Peyer's patch (tissue), 4 donors: ENCODE data around the gene CDH1. TPM values are rescaled to one million over a fixed set of nuclear protein-coding genes. Genes with fewer than 3 reads are reported as not detected.
A peak's percentile ranks its signal among the peaks of the same experiment; 100 is the strongest.
"Not testable (repeated sequence)": the region's sequence is repeated elsewhere in the genome, so short reads cannot be mapped to it uniquely, and the experiment has no call there.

Experiments
- DNase-seq, 3 donors: peaks; one replicate each; pipeline ENCODE4 v3.0.0-alpha.2; 2017 to 2019
- H3K27ac ChIP-seq, 4 donors: fragments of 200-600 bp; sonication (generic); one replicate each; pipeline ENCODE4 v1.5.1; 2016 to 2019
- H3K27me3 ChIP-seq, 2 donors: fragments of 200-600 bp; sonication (generic); one replicate each; pipeline ENCODE4 v1.5.1; 2019
- H3K36me3 ChIP-seq, 3 donors: fragments of 200-600 bp; sonication (generic); one replicate each; pipeline ENCODE4 v1.5.1; 2016 to 2019
- H3K4me1 ChIP-seq, 4 donors: fragments of 200-600 bp; sonication (generic); one replicate each; pipeline ENCODE4 v1.5.1; 2016 to 2019
- H3K4me3 ChIP-seq, 4 donors: fragments of 200-600 bp; sonication (generic); 1 replicate in 3 of 4; 2 replicates in 1 of 4; pipeline ENCODE4 v1.5.1; 2016 to 2019; ENCODE audit warnings: mild to moderate bottlenecking in 1 of 4
- H3K9me3 ChIP-seq, 4 donors: fragments of 200-600 bp; sonication (generic); one replicate each; pipeline ENCODE4 v1.5.1; 2016 to 2019; ENCODE audit warnings: mild to moderate bottlenecking in 1 of 4
- CTCF ChIP-seq, 6 experiments: fragments of 450-650 bp in 4 of 6; fragments of 200-600 bp in 2 of 6; sonication (generic) in 1 of 6; IDR thresholded peaks; one replicate each; pipeline ENCODE4 v1.5.1; 2017 to 2019; ENCODE audit warnings: antibody characterized with exemption in 6 of 6, mild to moderate bottlenecking in 3 of 6, moderate library complexity in 1 of 6
- POLR2A ChIP-seq, 2 donors: fragments of 450-650 bp; IDR thresholded peaks; one replicate each; pipeline ENCODE4 v1.5.1; 2017; ENCODE audit warnings: antibody characterized with exemption in 2 of 2, mild to moderate bottlenecking in 2 of 2, moderate library complexity in 2 of 2
- total RNA-seq, 4 donors: library from RNA; depleted of rRNA; stranded (reverse); fragments of >200 nt; gene quantifications; one replicate each; pipeline ENCODE4 v1.1.0, GENCODE V29; 2016

The CDH1 gene
- total RNA-seq, 4 donors from 2014 or later = 56.9 to 612 (median 429) TPM

- TF ChIP-seq CTCF (IDR thresholded peaks at IDR 0.05) (no peak), POLR2A (IDR thresholded peaks at IDR 0.05) (no peak)
- H3K9me3 ChIP-seq = no peaks in the 10 kb centered on the region
- DNase-seq = no peak
- peaks cover 0 to 82% (median 0%) of the 10 kb centered on the region in 3 donors for H3K36me3 ChIP-seq
- no peak overlapping the region for H3K4me3 ChIP-seq
- H3K4me1 ChIP-seq = no peaks in the 10 kb centered on the region
- no peak overlapping the region for H3K27ac ChIP-seq
- no peaks in the 10 kb centered on the region for H3K27me3 ChIP-seq
Observed at GRCh38 chr16:68826652-68827051, 89.6 kb downstream of the CDH1 start.

- DNase-seq = no peak
- no peak overlapping the region for H3K4me3 ChIP-seq
- no peaks in the 10 kb centered on the region for H3K9me3 ChIP-seq
- TF ChIP-seq CTCF (IDR thresholded peaks at IDR 0.05) (no peak), POLR2A (IDR thresholded peaks at IDR 0.05) (no peak)
- H3K27me3 ChIP-seq = no peaks in the 10 kb centered on the region
- H3K36me3 ChIP-seq = peaks cover 0 to 63% (median 0%) of the 10 kb centered on the region in 3 donors
- no peak overlapping the region for H3K27ac ChIP-seq
- H3K4me1 ChIP-seq = no peaks in the 10 kb centered on the region
Observed at GRCh38 chr16:68833251-68833650, 96.2 kb downstream of the CDH1 start.

- Histone ChIP-seq H3K4me3 (no peak overlapping the region), H3K9me3 (no peaks in the 10 kb centered on the region), H3K4me1 (no peaks in the 10 kb centered on the region), H3K27ac (no peak overlapping the region), H3K27me3 (no peaks in the 10 kb centered on the region), H3K36me3 (peaks cover 0 to 51% (median 0%) of the 10 kb centered on the region in 3 donors)
- DNase-seq = no peak
- TF ChIP-seq CTCF (IDR thresholded peaks at IDR 0.05) (no peak), POLR2A (IDR thresholded peaks at IDR 0.05) (no peak)
Observed at GRCh38 chr16:68834550-68834949, 97.5 kb downstream of the CDH1 start.

GRCh38 chr16:68835970-68836369 is 98.9 kb downstream of the CDH1 start:
- DNase-seq = no peak
- no peaks in the 10 kb centered on the region for H3K9me3 ChIP-seq
- no peak for TF ChIP-seq POLR2A (IDR thresholded peaks at IDR 0.05)
- peaks cover 0 to 41% (median 0%) of the 10 kb centered on the region in 3 donors for H3K36me3 ChIP-seq
- H3K4me3 ChIP-seq = no peak overlapping the region
- no peaks in the 10 kb centered on the region for H3K4me1 ChIP-seq
- no peak overlapping the region for H3K27ac ChIP-seq
- no peaks in the 10 kb centered on the region for H3K27me3 ChIP-seq

- peak in 1 of 3 donors; percentile 2 for DNase-seq
Observed at GRCh38 chr16:68839831-68840230, 102.7 kb downstream of the CDH1 start.

GRCh38 chr16:68842964-68843481 is 105.9 kb downstream of the CDH1 start:
- H3K9me3 ChIP-seq, H3K36me3 ChIP-seq, H3K4me1 ChIP-seq, H3K27me3 ChIP-seq: not testable (repeated sequence)
- DNase-seq = peak in 1 of 3 donors; percentile 15
- Histone ChIP-seq H3K4me3 (peak overlapping the region; percentile 76 to 99 (median 84)), H3K27ac (peak overlapping the region; percentile 29 to 89 (median 84))

More at GRCh38 chr16:68839831-68840230, 102.7 kb downstream of the CDH1 start:
- H3K4me3 ChIP-seq = no peak overlapping the region
- H3K9me3 ChIP-seq = no peaks in the 10 kb centered on the region
- no peaks in the 10 kb centered on the region for H3K27me3 ChIP-seq
- peaks cover 0 to 4% (median 0%) of the 10 kb centered on the region in 3 donors for H3K36me3 ChIP-seq
- TF ChIP-seq POLR2A (IDR thresholded peaks at IDR 0.05) = no peak
- TF ChIP-seq CTCF (IDR thresholded peaks at IDR 0.05) = no peak
- H3K27ac ChIP-seq = no peak overlapping the region
- H3K4me1 ChIP-seq = peaks cover 0 to 5% (median 0%) of the 10 kb centered on the region in 4 donors
